DND-41 (cell line): ENCODE data around the gene RMI1.
A peak's percentile ranks its signal among the peaks of the same experiment; 100 is the strongest.
"Not testable (repeated sequence)": the region's sequence is repeated elsewhere in the genome, so short reads cannot be mapped to it uniquely, and the experiment has no call there.

Experiments
- ATAC-seq: fragments of 200-7000 bp; cut with Tn5 transposase; 3 replicates; pipeline ENCODE4 v1.9.1; 2021; ENCODE audit warnings: low read depth; ENCODE audit not compliant: insufficient read depth
- DNase-seq: peaks from one replicate; pipeline ENCODE4 v3.0.0-alpha.2; 2020
- H2AFZ ChIP-seq: 2 replicates; pipeline ENCODE4 v1.6.0; 2012; ENCODE audit warnings: low read depth, low read length
- H3K27ac ChIP-seq: 2 replicates; pipeline ENCODE4 v1.5.1; 2012; ENCODE audit warnings: low read length, inconsistent platforms
- H3K27me3 ChIP-seq: fragments of 200-600 bp; sonication (generic); 2 replicates; pipeline ENCODE4 v1.6.0; 2012; ENCODE audit warnings: low read length, mild to moderate bottlenecking, inconsistent platforms; ENCODE audit not compliant: insufficient read depth, poor library complexity
- H3K36me3 ChIP-seq: 2 replicates; pipeline ENCODE4 v1.5.1; 2012; ENCODE audit warnings: low read length, inconsistent platforms; ENCODE audit not compliant: insufficient read depth
- H3K4me1 ChIP-seq: 2 replicates; pipeline ENCODE4 v1.5.1; 2012; ENCODE audit warnings: mild to moderate bottlenecking, low read length; ENCODE audit not compliant: insufficient read depth
- H3K4me2 ChIP-seq: 2 replicates; pipeline ENCODE4 v1.6.0; 2012; ENCODE audit warnings: mild to moderate bottlenecking, moderate library complexity, low read length, inconsistent platforms; ENCODE audit not compliant: insufficient read depth
- H3K4me3 ChIP-seq, 2 experiments: fragments of 200-600 bp in 1 of 2; shearing (Covaris generic) in 1 of 2; 2 replicates each; pipeline ENCODE4 v1.5.1; 2012 to 2016; ENCODE audit warnings: inconsistent platforms in 2 of 2, low read length in 2 of 2, mild to moderate bottlenecking in 2 of 2, low read depth in 1 of 2, moderate library complexity in 1 of 2
- H3K79me2 ChIP-seq: 2 replicates; pipeline ENCODE4 v1.6.0; 2012; ENCODE audit warnings: low read length, inconsistent platforms; ENCODE audit not compliant: insufficient read depth
- H3K9ac ChIP-seq: 2 replicates; pipeline ENCODE4 v1.6.0; 2012; ENCODE audit warnings: low read depth, mild to moderate bottlenecking, inconsistent platforms, low read length, moderate library complexity
- H3K9me3 ChIP-seq: 2 replicates; pipeline ENCODE4 v1.5.1; 2012; ENCODE audit warnings: low read length, moderate library complexity, mild to moderate bottlenecking, inconsistent platforms; ENCODE audit not compliant: insufficient read depth, severe bottlenecking
- H4K20me1 ChIP-seq: 2 replicates; pipeline ENCODE4 v1.6.0; 2012; ENCODE audit warnings: low read length; ENCODE audit not compliant: insufficient read depth
- EZH2 ChIP-seq: IDR thresholded peaks from 3 replicates; pipeline ENCODE4 v1.6.1; 2012; ENCODE audit warnings: borderline replicate concordance, low read depth, mild to moderate bottlenecking, moderate library complexity, low read length, inconsistent platforms; ENCODE audit not compliant: severe bottlenecking
- TF ChIP-seq, protein P1 (sequence below): IDR thresholded peaks from 2 replicates; pipeline ENCODE4 v1.5.1; 2012; ENCODE audit warnings: borderline replicate concordance, low read length, moderate library complexity, mild to moderate bottlenecking; ENCODE audit not compliant: poor library complexity, severe bottlenecking; ENCODE audit errors: extremely low read depth

RMI1 gene

DNA sequence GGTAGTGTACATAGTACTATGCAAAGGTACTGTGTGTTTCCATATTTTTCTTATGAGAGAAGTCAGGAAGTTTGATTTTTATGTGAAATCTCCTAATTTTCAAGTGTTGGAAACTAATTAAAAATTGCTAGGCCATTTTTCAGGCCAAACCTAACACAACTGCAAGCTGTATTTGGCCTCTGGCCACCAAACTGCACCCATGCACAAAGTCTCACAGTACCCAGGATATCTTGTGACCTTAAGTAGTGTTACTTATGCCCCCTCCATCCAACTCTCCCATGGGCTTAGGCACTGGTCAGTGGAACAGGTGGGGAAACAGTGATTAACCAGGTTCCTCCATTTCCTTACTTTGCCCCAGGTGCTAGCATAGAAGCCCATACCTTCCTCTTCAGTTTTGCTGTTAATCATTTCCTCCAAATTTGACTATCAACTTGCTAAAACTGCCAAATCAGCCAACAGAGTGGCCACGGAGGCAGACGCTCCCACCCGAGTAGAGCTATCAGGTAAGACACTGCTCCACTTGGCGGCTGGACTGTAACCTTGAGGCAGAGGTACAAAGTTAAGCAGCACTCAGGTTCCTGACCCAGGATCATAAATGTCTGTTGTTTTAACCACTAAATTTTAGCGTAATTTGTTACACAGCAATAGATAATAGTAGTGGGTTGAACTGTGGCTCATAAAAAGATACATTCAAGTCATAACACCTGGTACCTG lies 39.9 kb upstream of the RMI1 start:
- no peaks in the 10 kb centered on the region for H3K27me3 ChIP-seq
- H3K9ac ChIP-seq: no peak overlapping the region
- DNase-seq (no peak), ATAC-seq (no peak)
- H2AFZ ChIP-seq: no peak overlapping the region
- H3K36me3 ChIP-seq: peaks cover 29% of the 10 kb centered on the region
- H4K20me1 ChIP-seq: no peaks in the 10 kb centered on the region
- H3K27ac ChIP-seq: no peak overlapping the region
- TF ChIP-seq EZH2: no peak
- TF ChIP-seq, protein P1, sequence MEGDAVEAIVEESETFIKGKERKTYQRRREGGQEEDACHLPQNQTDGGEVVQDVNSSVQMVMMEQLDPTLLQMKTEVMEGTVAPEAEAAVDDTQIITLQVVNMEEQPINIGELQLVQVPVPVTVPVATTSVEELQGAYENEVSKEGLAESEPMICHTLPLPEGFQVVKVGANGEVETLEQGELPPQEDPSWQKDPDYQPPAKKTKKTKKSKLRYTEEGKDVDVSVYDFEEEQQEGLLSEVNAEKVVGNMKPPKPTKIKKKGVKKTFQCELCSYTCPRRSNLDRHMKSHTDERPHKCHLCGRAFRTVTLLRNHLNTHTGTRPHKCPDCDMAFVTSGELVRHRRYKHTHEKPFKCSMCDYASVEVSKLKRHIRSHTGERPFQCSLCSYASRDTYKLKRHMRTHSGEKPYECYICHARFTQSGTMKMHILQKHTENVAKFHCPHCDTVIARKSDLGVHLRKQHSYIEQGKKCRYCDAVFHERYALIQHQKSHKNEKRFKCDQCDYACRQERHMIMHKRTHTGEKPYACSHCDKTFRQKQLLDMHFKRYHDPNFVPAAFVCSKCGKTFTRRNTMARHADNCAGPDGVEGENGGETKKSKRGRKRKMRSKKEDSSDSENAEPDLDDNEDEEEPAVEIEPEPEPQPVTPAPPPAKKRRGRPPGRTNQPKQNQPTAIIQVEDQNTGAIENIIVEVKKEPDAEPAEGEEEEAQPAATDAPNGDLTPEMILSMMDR: no peak
- H3K9me3 ChIP-seq: no peaks in the 10 kb centered on the region
- H3K4me3 ChIP-seq: no peak overlapping the region
- H3K4me2 ChIP-seq: no peak overlapping the region
- no peaks in the 10 kb centered on the region for H3K79me2 ChIP-seq
- H3K4me1 ChIP-seq: 0 out of 2 replicates have a peak, but pooled peaks cover 3% of the 10 kb centered on the region

DNA sequence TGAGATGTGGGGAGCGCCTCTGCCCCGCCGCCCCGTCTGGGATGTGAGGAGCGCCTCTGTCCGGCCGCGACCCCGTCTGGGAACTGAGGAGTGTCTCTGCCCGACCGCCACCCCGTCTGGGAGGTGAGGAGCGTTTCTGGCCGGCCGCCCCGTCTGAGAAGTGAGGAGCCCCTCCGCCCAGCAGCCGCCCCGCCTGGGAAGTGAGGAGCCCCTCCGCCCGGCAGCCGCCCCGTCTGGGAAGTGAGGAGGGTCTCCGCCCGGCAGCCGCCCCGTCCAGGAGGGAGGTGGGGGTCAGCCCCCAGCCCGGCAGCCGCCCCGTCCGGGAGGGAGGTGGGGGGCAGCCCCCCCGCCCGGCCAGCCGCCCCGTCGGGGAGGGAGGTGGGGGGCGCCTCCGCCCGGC lies 32.5 kb upstream of the RMI1 start:
- H3K27me3 ChIP-seq, H3K79me2 ChIP-seq, DNase-seq, H3K4me2 ChIP-seq, H4K20me1 ChIP-seq, H3K4me3 ChIP-seq, ATAC-seq, H3K9me3 ChIP-seq, H2AFZ ChIP-seq, H3K27ac ChIP-seq, H3K9ac ChIP-seq, H3K4me1 ChIP-seq: not testable (repeated sequence)
- peaks cover 11% of the 10 kb centered on the region for H3K36me3 ChIP-seq

DNA sequence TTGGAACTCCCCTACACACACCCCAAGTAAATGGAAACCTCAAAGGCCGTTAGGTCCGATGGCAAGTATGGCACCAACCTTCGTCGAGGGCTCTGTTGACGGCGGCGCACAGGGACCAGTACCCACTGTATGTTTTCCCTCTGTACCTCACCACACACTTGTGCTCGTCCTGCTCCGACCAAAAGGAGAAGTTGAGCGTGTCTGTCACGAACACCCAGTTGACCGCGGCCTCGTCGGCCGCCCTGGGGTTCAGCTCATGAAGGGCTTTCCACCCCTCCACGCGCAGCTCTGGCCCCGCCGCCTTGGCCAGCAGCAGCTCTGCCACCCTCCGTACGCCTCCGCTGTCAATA lies 24.5 kb upstream of the RMI1 start:
- Histone ChIP-seq H3K79me2 (peaks cover 8% of the 10 kb centered on the region), H3K9ac (peak overlapping the region; percentile 80), H2AFZ (peak overlapping the region; percentile 86), H4K20me1 (no peaks in the 10 kb centered on the region), H3K4me1 (peaks cover 23% of the 10 kb centered on the region), H3K36me3 (peaks cover 5% of the 10 kb centered on the region), H3K27ac (peak overlapping the region; percentile 77), H3K27me3 (no peaks in the 10 kb centered on the region), H3K4me2 (peak overlapping the region; percentile 82), H3K9me3 (no peaks in the 10 kb centered on the region), H3K4me3 (peak overlapping the region; percentile 47 to 72)
- peak; percentile 39 for DNase-seq
- TF ChIP-seq, protein P1: no peak
- TF ChIP-seq EZH2: no peak
- peak; percentile 63 for ATAC-seq

DNA sequence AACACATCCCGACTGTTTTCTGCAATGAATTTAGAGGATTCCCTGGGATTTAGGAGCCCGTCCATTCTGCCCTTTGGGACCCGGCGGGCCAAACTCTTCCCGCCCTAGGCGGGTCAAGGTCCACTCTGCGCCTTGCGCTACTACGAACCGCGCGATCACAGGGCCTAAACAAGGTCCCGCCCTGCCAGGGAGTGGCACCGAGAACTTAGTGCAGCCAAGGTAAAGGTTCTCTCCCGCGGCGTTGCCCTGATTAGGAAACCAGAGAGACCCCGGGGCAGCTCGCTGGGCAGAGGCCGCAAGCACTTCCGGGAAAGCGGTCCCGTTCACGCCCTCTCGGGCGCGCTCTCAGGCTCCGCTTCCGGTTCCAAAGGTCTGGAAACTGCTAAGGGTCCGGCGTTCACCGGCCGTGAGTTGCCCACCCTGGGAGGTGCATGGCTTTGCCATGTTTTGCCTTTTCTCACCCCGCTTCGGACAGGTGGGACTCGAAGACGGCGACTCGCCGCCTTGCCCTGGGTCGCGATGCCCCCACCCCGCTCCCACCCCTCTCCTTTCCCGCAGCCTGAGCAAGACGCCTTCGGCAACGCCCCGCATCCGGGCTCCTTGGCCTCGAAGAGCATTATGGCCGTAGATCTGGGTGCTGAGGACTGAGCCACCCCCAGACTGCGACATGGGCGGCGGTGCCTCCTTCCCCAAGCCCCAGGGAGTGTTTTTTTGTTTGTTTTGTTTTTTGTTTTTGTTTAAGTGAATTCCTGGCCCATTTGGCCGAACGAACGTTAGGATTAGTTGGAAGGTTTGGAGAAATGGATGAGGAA lies 24.0 kb upstream of the RMI1 start:
- peaks cover 8% of the 10 kb centered on the region for H3K79me2 ChIP-seq
- H3K36me3 ChIP-seq: peaks cover 5% of the 10 kb centered on the region
- peak overlapping the region; percentile 86 for H2AFZ ChIP-seq
- no peaks in the 10 kb centered on the region for H4K20me1 ChIP-seq
- peak; percentile 82 for ATAC-seq
- H3K9me3 ChIP-seq: no peaks in the 10 kb centered on the region
- peak overlapping the region; percentile 82 for H3K4me2 ChIP-seq
- peaks cover 23% of the 10 kb centered on the region for H3K4me1 ChIP-seq
- TF ChIP-seq EZH2: no peak
- TF ChIP-seq, protein P1: no peak
- H3K9ac ChIP-seq: peak overlapping the region; percentile 80
- H3K27me3 ChIP-seq: no peaks in the 10 kb centered on the region
- peak; percentile 70 for DNase-seq
- H3K4me3 ChIP-seq: peak overlapping the region; percentile 47 to 72
- peak overlapping the region; percentile 77 for H3K27ac ChIP-seq
